Endothelial cell of umbilical vein (primary cell): Measurements from ENCODE around the gene LTF.

Source experiments
- CTCF ChIP-seq, 2 donors: IDR thresholded peaks; 1 replicate in 1 of 2; 2 replicates in 1 of 2; pipeline ENCODE4 v1.5.1; 2011; ENCODE audit warnings: low read length in 2 of 2, mild to moderate bottlenecking in 2 of 2, moderate library complexity in 2 of 2, control low read depth in 1 of 2, inconsistent platforms in 1 of 2, low read depth in 1 of 2; ENCODE audit not compliant: insufficient read depth in 1 of 2; ENCODE audit errors: extremely low read depth in 1 of 2
- EZH2 ChIP-seq: IDR thresholded peaks from 2 replicates; pipeline ENCODE4 v1.6.1; 2012; ENCODE audit warnings: borderline replicate concordance, low read depth, mild to moderate bottlenecking, moderate library complexity, low read length, inconsistent platforms; ENCODE audit not compliant: severe bottlenecking
- FOS ChIP-seq: IDR thresholded peaks from 2 replicates; pipeline ENCODE4 v1.6.1; 2011; ENCODE audit warnings: mild to moderate bottlenecking, low read length, moderate library complexity, borderline replicate concordance; ENCODE audit not compliant: insufficient read depth
- POLR2A ChIP-seq: IDR thresholded peaks from 2 replicates; pipeline ENCODE4 v1.6.1; 2012; ENCODE audit warnings: low read depth, mild to moderate bottlenecking, control low read depth, low read length
- POLR2AphosphoS5 ChIP-seq: IDR thresholded peaks from 2 replicates; pipeline ENCODE4 v1.6.1; 2012; ENCODE audit warnings: low read depth, mild to moderate bottlenecking, control low read depth, low read length, moderate library complexity; ENCODE audit not compliant: insufficient read depth

- TF ChIP-seq CTCF (IDR thresholded peaks at IDR 0.05; ENCODE audit: extremely low read depth in 1 of 2, insufficient read depth in 1 of 2, low read depth in 1 of 2, low read length in 2 of 2) (peak; percentile 62 to 65), FOS (no peak), POLR2A (no peak), POLR2AphosphoS5 (no peak), EZH2 (no peak)
These were observed 14.8 kb downstream of the LTF start for GRCh38 chr3:46449755-46450552.
